ENCODE data around the gene DEXI.

DEXI gene

GRCh38 chr16:10885246-10885645 is 57.0 kb downstream of the DEXI start:
- DNase-seq = no peak

DNA sequence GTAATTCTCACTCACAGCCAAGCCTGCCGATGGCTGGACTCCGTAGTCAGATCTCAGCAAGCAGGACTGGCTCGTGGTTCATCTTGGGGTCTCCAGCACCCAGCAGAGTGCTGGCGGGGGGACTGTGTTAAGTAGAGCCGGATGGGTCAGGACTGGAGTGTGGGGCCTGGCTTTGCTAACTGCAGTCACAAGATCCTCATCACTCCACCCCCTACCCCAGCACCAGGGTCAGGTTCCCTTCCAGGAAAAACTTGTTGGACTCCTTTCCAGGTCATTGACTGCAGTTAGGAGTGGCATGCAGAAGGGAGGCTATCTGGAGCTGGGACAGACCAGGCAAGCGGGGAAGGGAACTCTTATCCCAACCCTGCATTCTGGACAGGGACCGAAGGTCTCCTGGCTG is 59.3 kb downstream of the DEXI start:
- DNase-seq = no peak

GRCh38 chr16:10881479-10882030 is 60.7 kb downstream of the DEXI start:
- no peak for DNase-seq

DNA sequence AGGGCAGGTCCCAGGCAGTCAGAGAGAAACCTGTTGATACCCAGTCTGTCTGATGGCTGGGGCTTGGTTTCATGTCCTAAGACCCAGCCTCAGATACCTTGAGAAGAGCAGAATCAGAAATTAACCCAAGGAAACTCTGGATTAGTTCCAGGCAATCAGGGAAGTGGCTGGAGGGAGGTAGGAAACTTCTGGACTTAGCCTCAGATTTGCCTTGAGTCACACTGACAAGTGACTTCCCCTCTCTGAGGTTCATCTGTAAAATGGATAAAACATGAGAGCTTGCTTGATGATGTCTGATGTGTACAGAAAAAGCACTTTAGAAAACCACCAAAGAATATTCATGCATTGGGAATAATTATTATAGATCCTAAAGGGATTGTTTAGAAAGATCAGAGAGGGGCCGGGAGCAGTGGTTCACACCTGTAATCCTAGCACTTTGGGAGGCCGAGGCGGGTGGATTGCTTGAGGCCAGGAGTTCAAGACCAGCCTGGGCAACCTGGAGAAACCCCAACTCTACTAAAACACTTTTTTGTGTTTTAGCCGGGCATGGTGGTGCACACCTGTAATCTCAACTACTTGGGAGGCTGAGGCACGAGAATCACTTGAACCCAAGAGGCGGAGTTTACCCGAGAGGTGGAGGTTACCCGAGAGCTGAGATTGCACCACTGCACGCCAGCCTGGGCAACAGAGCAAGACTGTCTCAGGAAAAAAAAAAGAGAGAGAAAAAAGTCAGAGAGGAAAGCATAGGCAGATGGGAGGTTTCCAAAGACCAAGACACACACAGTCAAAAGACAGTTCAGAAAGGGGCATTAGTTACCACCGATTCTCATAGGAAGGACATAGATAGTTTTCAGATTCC is 61.4 kb downstream of the DEXI start:
- DNase-seq = no peak

DNA sequence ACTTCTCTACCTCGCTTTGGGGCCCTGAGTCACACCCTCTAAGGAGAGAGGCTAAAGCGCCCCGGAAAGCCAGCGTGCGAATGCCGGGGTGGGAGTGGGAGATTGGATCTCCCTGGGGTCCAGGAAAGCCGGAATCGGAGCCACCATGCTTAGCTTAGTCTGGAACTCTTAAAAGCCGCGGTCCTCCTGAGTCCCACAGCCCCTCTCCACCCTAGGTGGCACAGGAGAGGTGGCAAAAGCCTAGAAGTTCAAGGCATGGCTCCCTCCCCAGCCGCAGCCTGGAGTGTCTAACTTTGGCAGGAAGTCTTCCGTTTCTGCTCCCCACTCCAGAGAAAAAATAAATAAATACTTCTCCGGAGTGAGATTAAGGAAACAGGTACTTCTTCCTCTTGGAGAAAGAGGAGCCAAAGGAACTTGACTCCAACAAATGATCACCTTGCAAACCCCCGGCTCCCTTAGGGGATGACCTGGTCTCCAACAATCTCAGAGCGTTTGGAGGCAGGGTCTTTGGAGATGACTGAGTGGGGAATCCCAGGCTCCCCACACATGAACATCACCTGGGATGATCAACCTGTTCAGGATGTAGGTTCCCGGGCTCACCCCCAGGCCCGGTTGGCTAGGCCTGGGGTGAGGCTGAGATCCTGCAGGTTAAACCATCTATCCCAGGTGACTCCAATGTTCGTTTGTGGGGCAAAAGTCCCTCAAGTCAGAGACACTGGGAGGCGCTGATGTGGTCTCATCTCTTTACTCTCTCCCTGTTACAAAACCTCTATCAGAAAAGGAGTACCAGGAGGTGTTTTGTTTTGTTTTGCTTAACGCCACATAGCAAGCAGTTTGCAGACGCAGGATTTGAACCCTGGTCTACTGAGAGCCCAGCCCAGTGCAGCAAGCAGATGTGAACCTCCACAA is 62.3 kb downstream of the DEXI start:
- no peak for DNase-seq
